ENCODE measurements around the gene P2RX7.

DNA sequence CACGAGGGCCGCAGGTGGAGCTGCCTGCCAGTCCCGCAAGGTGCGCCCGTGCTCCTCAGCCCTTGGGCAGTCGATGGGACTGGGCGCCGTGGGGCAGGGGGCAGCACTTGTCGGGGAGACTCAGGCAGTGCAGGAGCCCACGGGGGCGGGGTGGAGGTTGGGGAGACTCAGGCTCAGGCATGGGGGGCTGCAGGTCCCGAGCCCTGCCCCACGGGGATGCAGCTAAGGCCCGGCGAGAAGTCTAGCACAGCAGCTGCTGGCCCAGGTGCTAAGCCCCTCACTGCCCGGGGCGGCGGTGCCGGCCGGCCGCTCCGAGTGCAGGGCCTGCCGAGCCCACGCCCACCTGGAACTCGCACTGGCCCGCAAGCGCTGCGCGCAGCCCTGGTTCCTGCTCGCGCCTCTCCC lies 39.2 kb upstream of the P2RX7 start:
- TF ChIP-seq, protein P1, sequence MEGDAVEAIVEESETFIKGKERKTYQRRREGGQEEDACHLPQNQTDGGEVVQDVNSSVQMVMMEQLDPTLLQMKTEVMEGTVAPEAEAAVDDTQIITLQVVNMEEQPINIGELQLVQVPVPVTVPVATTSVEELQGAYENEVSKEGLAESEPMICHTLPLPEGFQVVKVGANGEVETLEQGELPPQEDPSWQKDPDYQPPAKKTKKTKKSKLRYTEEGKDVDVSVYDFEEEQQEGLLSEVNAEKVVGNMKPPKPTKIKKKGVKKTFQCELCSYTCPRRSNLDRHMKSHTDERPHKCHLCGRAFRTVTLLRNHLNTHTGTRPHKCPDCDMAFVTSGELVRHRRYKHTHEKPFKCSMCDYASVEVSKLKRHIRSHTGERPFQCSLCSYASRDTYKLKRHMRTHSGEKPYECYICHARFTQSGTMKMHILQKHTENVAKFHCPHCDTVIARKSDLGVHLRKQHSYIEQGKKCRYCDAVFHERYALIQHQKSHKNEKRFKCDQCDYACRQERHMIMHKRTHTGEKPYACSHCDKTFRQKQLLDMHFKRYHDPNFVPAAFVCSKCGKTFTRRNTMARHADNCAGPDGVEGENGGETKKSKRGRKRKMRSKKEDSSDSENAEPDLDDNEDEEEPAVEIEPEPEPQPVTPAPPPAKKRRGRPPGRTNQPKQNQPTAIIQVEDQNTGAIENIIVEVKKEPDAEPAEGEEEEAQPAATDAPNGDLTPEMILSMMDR (IDR thresholded peaks at IDR 0.05; ENCODE audit: borderline replicate concordance, extremely low read depth, low read length, poor library complexity, severe bottlenecking): no peak
- no peak for TF ChIP-seq EZH2 (IDR thresholded peaks at IDR 0.05; ENCODE audit: borderline replicate concordance, low read depth, low read length, severe bottlenecking)

All from DND-41 (cell line).